OCI-LY1 (cell line): ENCODE data around the gene PDGFD.

ENCODE experiments used
- H2AFZ ChIP-seq: fragments of 200-600 bp; sonication (generic), shearing (Covaris generic); 2 replicates; pipeline ENCODE4 v1.6.0; 2014; ENCODE audit warnings: antibody characterized with exemption, mild to moderate bottlenecking, low read length
- H3F3A ChIP-seq: fragments of 200-600 bp; sonication (generic), shearing (Covaris generic); 2 replicates; pipeline ENCODE4 v1.6.0; 2014; ENCODE audit warnings: mild to moderate bottlenecking, antibody characterized with exemption, low read length, moderate library complexity; ENCODE audit not compliant: insufficient read depth
- H3K27ac ChIP-seq: fragments of 200-600 bp; sonication (generic); 2 replicates; pipeline ENCODE4 v1.5.1; 2014; ENCODE audit warnings: low read length, mixed run types, mild to moderate bottlenecking, low read depth; ENCODE audit not compliant: poor library complexity, severe bottlenecking
- H3K27me3 ChIP-seq: fragments of 200-600 bp; sonication (generic); 2 replicates; pipeline ENCODE4 v1.6.0; 2014; ENCODE audit warnings: antibody characterized with exemption, mild to moderate bottlenecking, low read length, moderate library complexity; ENCODE audit not compliant: insufficient read depth
- H3K36me3 ChIP-seq: fragments of 200-600 bp; sonication (generic); 2 replicates; pipeline ENCODE4 v1.6.1; 2014; ENCODE audit warnings: mild to moderate bottlenecking, antibody characterized with exemption, low read length, moderate library complexity, mixed read lengths; ENCODE audit not compliant: insufficient read depth
- H3K4me1 ChIP-seq: fragments of 200-600 bp; sonication (generic); 2 replicates; pipeline ENCODE4 v1.5.1; 2014; ENCODE audit warnings: mild to moderate bottlenecking, low read length, moderate library complexity; ENCODE audit not compliant: insufficient read depth, severe bottlenecking
- H3K4me2 ChIP-seq: fragments of 200-600 bp; sonication (generic), shearing (Covaris generic); 2 replicates; pipeline ENCODE4 v1.6.1; 2014; ENCODE audit warnings: low read length
- H3K4me3 ChIP-seq: fragments of 200-600 bp; sonication (generic); 2 replicates; pipeline ENCODE4 v1.5.1; 2014; ENCODE audit warnings: low read length, low read depth, mild to moderate bottlenecking, mixed read lengths; ENCODE audit not compliant: poor library complexity, severe bottlenecking
- H3K79me2 ChIP-seq: fragments of 200-600 bp; shearing (Covaris generic); 2 replicates; pipeline ENCODE4 v1.6.1; 2016; ENCODE audit warnings: mixed run types, low read length, mixed read lengths; ENCODE audit not compliant: insufficient read depth
- H3K9ac ChIP-seq: fragments of 200-600 bp; sonication (generic), shearing (Covaris generic); 2 replicates; pipeline ENCODE4 v1.6.1; 2014; ENCODE audit warnings: mild to moderate bottlenecking, low read length, mixed read lengths
- H3K9me2 ChIP-seq: fragments of 200-600 bp; sonication (generic), shearing (Covaris generic); 2 replicates; pipeline ENCODE4 v1.6.1; 2014; ENCODE audit warnings: low read depth, mild to moderate bottlenecking, low read length, mixed read lengths
- H3K9me3 ChIP-seq: fragments of 200-600 bp; shearing (Covaris generic); 2 replicates; pipeline ENCODE4 v1.6.1; 2014; ENCODE audit warnings: low read length, mixed read lengths
- H4K20me1 ChIP-seq: fragments of 200-600 bp; sonication (generic), shearing (Covaris generic); 2 replicates; pipeline ENCODE4 v1.6.0; 2016; ENCODE audit warnings: mild to moderate bottlenecking, low read length; ENCODE audit not compliant: insufficient read depth
- EZH2 ChIP-seq: fragments of 200-600 bp; sonication (generic), shearing (Covaris generic); IDR thresholded peaks from 2 replicates; pipeline ENCODE4 v1.8.0; 2017; ENCODE audit warnings: borderline replicate concordance, mixed run types, mild to moderate bottlenecking, antibody characterized with exemption, low read length, moderate library complexity, mixed read lengths
- TF ChIP-seq, protein P1 (sequence below): fragments of 200-600 bp; sonication (generic), shearing (Covaris generic); IDR thresholded peaks from 2 replicates; pipeline ENCODE4 v1.5.1; 2017; ENCODE audit warnings: mild to moderate bottlenecking, antibody characterized with exemption, low read length, moderate library complexity, mixed read lengths

PDGFD gene

DNA sequence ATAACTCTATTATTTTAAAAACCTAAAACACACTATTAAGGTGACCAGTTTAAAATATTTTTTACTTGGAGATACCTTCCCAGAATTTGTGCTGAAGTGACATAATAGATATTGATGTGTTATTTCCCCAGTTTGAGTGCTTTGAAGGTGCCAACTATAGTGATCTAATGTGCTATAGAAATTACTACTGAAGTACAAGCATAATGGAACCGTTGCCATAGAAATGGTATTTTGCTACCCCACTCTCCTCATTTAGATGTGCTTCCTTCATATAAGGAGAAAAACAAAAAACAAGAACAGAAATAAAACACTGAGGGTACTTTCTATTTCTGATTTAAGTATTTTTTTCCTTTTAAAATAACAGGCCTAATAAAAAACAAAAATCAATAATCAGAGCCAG lies 108.4 kb downstream of the PDGFD start:
- Histone ChIP-seq H2AFZ (no peak overlapping the region), H3K9ac (no peak overlapping the region), H3K4me3 (no peak overlapping the region), H3K27me3 (no peaks in the 10 kb centered on the region), H3K4me2 (no peak overlapping the region), H4K20me1 (no peaks in the 10 kb centered on the region), H3K27ac (no peak overlapping the region), H3K79me2 (no peaks in the 10 kb centered on the region), H3K9me3 (no peaks in the 10 kb centered on the region), H3K9me2 (no peaks in the 10 kb centered on the region), H3F3A (no peaks in the 10 kb centered on the region), H3K4me1 (peaks cover 2% of the 10 kb centered on the region), H3K36me3 (no peaks in the 10 kb centered on the region)
- TF ChIP-seq, protein P1, sequence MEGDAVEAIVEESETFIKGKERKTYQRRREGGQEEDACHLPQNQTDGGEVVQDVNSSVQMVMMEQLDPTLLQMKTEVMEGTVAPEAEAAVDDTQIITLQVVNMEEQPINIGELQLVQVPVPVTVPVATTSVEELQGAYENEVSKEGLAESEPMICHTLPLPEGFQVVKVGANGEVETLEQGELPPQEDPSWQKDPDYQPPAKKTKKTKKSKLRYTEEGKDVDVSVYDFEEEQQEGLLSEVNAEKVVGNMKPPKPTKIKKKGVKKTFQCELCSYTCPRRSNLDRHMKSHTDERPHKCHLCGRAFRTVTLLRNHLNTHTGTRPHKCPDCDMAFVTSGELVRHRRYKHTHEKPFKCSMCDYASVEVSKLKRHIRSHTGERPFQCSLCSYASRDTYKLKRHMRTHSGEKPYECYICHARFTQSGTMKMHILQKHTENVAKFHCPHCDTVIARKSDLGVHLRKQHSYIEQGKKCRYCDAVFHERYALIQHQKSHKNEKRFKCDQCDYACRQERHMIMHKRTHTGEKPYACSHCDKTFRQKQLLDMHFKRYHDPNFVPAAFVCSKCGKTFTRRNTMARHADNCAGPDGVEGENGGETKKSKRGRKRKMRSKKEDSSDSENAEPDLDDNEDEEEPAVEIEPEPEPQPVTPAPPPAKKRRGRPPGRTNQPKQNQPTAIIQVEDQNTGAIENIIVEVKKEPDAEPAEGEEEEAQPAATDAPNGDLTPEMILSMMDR = no peak
- TF ChIP-seq EZH2 = no peak

DNA sequence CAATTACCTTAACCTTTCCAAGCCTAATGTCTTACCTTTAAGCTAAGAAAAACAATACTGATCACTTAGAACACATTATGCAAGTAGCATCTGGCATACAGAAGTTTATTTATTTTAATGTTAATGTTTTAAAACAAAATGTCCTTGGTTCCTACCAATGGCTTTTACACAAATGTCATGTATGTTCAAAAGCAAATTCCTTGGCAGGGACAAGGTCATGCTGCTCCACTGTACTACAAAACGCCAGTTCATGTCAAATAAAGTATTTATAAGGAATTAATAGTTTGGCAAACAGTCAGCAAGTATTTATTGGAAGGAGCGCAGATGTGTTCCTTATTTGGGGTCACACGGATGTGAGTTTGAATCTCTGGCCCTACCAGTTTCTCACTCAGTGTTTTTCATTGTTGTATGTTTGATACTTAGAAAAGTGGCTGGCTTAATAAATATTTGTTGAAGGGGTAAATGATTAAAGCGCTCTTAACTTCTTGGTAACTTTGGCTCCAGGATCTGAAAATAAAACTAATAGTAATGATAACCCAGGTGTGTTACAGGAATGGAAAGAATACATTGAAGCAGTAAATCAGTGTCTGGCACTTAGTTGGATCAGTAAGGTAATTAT lies 108.9 kb downstream of the PDGFD start:
- Histone ChIP-seq H3K9me3 (no peaks in the 10 kb centered on the region), H3K9ac (no peak overlapping the region), H3K27me3 (no peaks in the 10 kb centered on the region), H3K79me2 (no peaks in the 10 kb centered on the region), H3K4me3 (no peak overlapping the region), H3K4me2 (no peak overlapping the region), H2AFZ (no peak overlapping the region), H3K36me3 (no peaks in the 10 kb centered on the region), H3K27ac (no peak overlapping the region), H4K20me1 (no peaks in the 10 kb centered on the region), H3K4me1 (no peaks in the 10 kb centered on the region), H3F3A (no peaks in the 10 kb centered on the region), H3K9me2 (no peaks in the 10 kb centered on the region)
- TF ChIP-seq EZH2 = no peak
- TF ChIP-seq, protein P1 = no peak

DNA sequence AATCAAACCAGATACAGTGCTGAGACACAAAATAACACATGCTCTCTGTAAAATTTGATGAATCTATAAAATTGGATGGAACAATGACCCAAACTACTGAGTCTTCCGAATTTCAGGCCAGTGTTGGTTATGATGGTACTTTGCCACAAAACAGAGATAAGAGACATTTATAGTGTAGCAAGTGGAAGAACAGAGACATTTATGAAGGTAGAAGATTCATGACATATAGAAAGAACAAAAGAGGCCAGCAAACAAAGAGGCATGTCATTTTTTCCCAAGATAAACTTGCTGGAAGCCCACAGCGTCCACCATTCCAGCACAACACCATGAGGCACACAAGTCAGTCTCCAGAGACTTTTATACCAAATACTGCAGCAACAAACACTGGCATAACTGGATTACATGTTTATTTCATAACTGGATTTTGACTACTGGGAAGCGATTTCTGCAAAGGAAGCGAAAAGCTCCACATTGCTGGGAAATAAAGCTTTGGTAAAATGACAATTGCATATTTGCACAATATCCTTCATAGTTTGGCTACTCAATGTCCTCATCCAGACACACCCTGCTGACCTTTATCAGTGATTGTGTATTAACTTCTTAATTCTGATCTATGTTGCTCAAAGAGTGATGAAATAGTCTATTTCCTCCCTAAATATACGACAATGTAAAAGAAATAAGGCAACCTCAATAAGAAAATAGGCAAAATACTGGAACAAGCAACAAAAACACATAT lies 110.0 kb downstream of the PDGFD start:
- H3K9me2 ChIP-seq = no peaks in the 10 kb centered on the region
- H3K4me1 ChIP-seq = no peaks in the 10 kb centered on the region
- H3K9ac ChIP-seq = no peak overlapping the region
- no peaks in the 10 kb centered on the region for H3K27me3 ChIP-seq
- no peaks in the 10 kb centered on the region for H3K36me3 ChIP-seq
- H3K79me2 ChIP-seq = no peaks in the 10 kb centered on the region
- no peak for TF ChIP-seq EZH2
- TF ChIP-seq, protein P1 = no peak
- H3K9me3 ChIP-seq = no peaks in the 10 kb centered on the region
- no peak overlapping the region for H3K27ac ChIP-seq
- no peak overlapping the region for H3K4me2 ChIP-seq
- H4K20me1 ChIP-seq = no peaks in the 10 kb centered on the region
- no peak overlapping the region for H2AFZ ChIP-seq
- no peak overlapping the region for H3K4me3 ChIP-seq
- H3F3A ChIP-seq = no peaks in the 10 kb centered on the region
